Measurements from ENCODE around the gene STON1. TPM values are rescaled to one million over a fixed set of nuclear protein-coding genes. Genes with fewer than 3 reads are reported as not detected.
"Not testable (repeated sequence)": the region's sequence is repeated elsewhere in the genome, so short reads cannot be mapped to it uniquely, and the experiment has no call there.

STON1 gene
- polyA plus RNA-seq, 1 donor from 2014 or later: 2.8 TPM

DNA sequence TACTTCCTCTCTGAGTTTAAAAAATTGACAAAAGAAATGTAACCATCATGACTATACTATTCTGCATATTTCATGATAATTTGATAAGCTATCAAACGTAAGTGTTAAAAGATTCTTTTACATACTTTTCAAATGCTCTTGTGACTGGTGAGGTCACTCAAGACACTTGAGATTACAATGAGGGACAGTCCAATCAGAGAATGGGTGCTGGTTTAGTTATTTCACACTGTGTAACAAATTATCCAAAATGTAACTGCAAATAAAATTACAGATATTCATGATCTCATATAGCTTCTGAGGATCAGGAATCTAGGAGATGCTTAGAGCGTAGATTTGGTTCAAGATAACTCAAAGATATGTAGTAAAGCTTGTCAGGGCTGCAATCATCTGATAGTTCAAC is 83.3 kb downstream of the STON1 start:
- Histone ChIP-seq H3K79me2 (replicated peaks; ENCODE audit: insufficient read depth, low read length) (no peaks in the 10 kb centered on the region), H3K4me2 (ENCODE audit: low read length) (no peak overlapping the region), H3K9ac (ENCODE audit: low read length) (no peak overlapping the region)

GRCh38 chr2:48614581-48614980 is 84.6 kb downstream of the STON1 start:
- not testable (repeated sequence) for H3K79me2 ChIP-seq (replicated peaks; ENCODE audit: insufficient read depth, low read length); H3K27me3 ChIP-seq (ENCODE audit: insufficient read depth, low read depth, low read length); H3K4me3 ChIP-seq (ENCODE audit: low read length); H3K9me2 ChIP-seq (ENCODE audit: insufficient read depth, low read length); H4K20me1 ChIP-seq (ENCODE audit: insufficient read depth); H3F3A ChIP-seq (ENCODE audit: insufficient read depth, low read length, poor library complexity, severe bottlenecking); H3K9me3 ChIP-seq (ENCODE audit: low read length); H3K27ac ChIP-seq (ENCODE audit: low read length); H3K9ac ChIP-seq (ENCODE audit: low read length); H3K4me2 ChIP-seq (ENCODE audit: low read length); H3K36me3 ChIP-seq (ENCODE audit: insufficient read depth, low read length); H2AFZ ChIP-seq (ENCODE audit: low read depth, low read length)

More for the DNA sequence above, 83.3 kb downstream of the STON1 start:
- H3F3A ChIP-seq (ENCODE audit: insufficient read depth, low read length, poor library complexity, severe bottlenecking): no peaks in the 10 kb centered on the region
- H2AFZ ChIP-seq (ENCODE audit: low read depth, low read length): no peak overlapping the region
- H3K27me3 ChIP-seq (ENCODE audit: insufficient read depth, low read depth, low read length): no peaks in the 10 kb centered on the region
- no peaks in the 10 kb centered on the region for H3K36me3 ChIP-seq (ENCODE audit: insufficient read depth, low read length)
- no peaks in the 10 kb centered on the region for H4K20me1 ChIP-seq (ENCODE audit: insufficient read depth)
- TF ChIP-seq EP300 (conservative IDR thresholded peaks at IDR 0.05; ENCODE audit: poor library complexity, severe bottlenecking): no peak
- TF ChIP-seq, protein P1, sequence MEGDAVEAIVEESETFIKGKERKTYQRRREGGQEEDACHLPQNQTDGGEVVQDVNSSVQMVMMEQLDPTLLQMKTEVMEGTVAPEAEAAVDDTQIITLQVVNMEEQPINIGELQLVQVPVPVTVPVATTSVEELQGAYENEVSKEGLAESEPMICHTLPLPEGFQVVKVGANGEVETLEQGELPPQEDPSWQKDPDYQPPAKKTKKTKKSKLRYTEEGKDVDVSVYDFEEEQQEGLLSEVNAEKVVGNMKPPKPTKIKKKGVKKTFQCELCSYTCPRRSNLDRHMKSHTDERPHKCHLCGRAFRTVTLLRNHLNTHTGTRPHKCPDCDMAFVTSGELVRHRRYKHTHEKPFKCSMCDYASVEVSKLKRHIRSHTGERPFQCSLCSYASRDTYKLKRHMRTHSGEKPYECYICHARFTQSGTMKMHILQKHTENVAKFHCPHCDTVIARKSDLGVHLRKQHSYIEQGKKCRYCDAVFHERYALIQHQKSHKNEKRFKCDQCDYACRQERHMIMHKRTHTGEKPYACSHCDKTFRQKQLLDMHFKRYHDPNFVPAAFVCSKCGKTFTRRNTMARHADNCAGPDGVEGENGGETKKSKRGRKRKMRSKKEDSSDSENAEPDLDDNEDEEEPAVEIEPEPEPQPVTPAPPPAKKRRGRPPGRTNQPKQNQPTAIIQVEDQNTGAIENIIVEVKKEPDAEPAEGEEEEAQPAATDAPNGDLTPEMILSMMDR (IDR thresholded peaks at IDR 0.05; ENCODE audit: poor library complexity, severe bottlenecking): no peak
- no peak for TF ChIP-seq EZH2 (IDR thresholded peaks at IDR 0.05; ENCODE audit: borderline replicate concordance, insufficient read depth, low read length, poor library complexity, severe bottlenecking)
- no peak for TF ChIP-seq MXI1 (conservative IDR thresholded peaks at IDR 0.05; ENCODE audit: poor library complexity, severe bottlenecking)
- no peak for TF ChIP-seq RAD21 (conservative IDR thresholded peaks at IDR 0.05)
- TF ChIP-seq SMC3 (conservative IDR thresholded peaks at IDR 0.05; ENCODE audit: poor library complexity): no peak
- no peak for TF ChIP-seq POLR2AphosphoS5 (IDR thresholded peaks at IDR 0.05)
- no peak for TF ChIP-seq TAF1 (IDR thresholded peaks at IDR 0.05; ENCODE audit: low read depth)
- TF ChIP-seq, protein P2, sequence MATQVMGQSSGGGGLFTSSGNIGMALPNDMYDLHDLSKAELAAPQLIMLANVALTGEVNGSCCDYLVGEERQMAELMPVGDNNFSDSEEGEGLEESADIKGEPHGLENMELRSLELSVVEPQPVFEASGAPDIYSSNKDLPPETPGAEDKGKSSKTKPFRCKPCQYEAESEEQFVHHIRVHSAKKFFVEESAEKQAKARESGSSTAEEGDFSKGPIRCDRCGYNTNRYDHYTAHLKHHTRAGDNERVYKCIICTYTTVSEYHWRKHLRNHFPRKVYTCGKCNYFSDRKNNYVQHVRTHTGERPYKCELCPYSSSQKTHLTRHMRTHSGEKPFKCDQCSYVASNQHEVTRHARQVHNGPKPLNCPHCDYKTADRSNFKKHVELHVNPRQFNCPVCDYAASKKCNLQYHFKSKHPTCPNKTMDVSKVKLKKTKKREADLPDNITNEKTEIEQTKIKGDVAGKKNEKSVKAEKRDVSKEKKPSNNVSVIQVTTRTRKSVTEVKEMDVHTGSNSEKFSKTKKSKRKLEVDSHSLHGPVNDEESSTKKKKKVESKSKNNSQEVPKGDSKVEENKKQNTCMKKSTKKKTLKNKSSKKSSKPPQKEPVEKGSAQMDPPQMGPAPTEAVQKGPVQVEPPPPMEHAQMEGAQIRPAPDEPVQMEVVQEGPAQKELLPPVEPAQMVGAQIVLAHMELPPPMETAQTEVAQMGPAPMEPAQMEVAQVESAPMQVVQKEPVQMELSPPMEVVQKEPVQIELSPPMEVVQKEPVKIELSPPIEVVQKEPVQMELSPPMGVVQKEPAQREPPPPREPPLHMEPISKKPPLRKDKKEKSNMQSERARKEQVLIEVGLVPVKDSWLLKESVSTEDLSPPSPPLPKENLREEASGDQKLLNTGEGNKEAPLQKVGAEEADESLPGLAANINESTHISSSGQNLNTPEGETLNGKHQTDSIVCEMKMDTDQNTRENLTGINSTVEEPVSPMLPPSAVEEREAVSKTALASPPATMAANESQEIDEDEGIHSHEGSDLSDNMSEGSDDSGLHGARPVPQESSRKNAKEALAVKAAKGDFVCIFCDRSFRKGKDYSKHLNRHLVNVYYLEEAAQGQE (IDR thresholded peaks at IDR 0.05; ENCODE audit: borderline replicate concordance): no peak
- H3K9me2 ChIP-seq (ENCODE audit: insufficient read depth, low read length): no peaks in the 10 kb centered on the region
- no peaks in the 10 kb centered on the region for H3K9me3 ChIP-seq (ENCODE audit: low read length)
- no peak overlapping the region for H3K27ac ChIP-seq (ENCODE audit: low read length)
- no peak overlapping the region for H3K4me3 ChIP-seq (ENCODE audit: low read length)

- no peak within 1 kb of the TSS for H3K9ac ChIP-seq (ENCODE audit: low read length)
- no peaks in the 10 kb centered on the region for H3K9me3 ChIP-seq (ENCODE audit: low read length)
- no peaks in the 10 kb centered on the region for H3K9me2 ChIP-seq (ENCODE audit: insufficient read depth, low read length)
- H3K27me3 ChIP-seq (ENCODE audit: insufficient read depth, low read depth, low read length): no peaks in the 10 kb centered on the region
- H2AFZ ChIP-seq (ENCODE audit: low read depth, low read length): no peak within 1 kb of the TSS
- TF ChIP-seq MXI1 (conservative IDR thresholded peaks at IDR 0.05; ENCODE audit: poor library complexity, severe bottlenecking) (no peak), POLR2AphosphoS5 (IDR thresholded peaks at IDR 0.05) (no peak), RAD21 (conservative IDR thresholded peaks at IDR 0.05) (no peak), EZH2 (IDR thresholded peaks at IDR 0.05; ENCODE audit: borderline replicate concordance, insufficient read depth, low read length, poor library complexity, severe bottlenecking) (no peak), EP300 (conservative IDR thresholded peaks at IDR 0.05; ENCODE audit: poor library complexity, severe bottlenecking) (no peak), TAF1 (IDR thresholded peaks at IDR 0.05; ENCODE audit: low read depth) (no peak), SMC3 (conservative IDR thresholded peaks at IDR 0.05; ENCODE audit: poor library complexity) (no peak)
- TF ChIP-seq, protein P2 (IDR thresholded peaks at IDR 0.05; ENCODE audit: borderline replicate concordance): no peak
- TF ChIP-seq, protein P1 (IDR thresholded peaks at IDR 0.05; ENCODE audit: poor library complexity, severe bottlenecking): no peak
- no peaks in the 10 kb centered on the region for H3K36me3 ChIP-seq (ENCODE audit: insufficient read depth, low read length)
- no peaks in the 10 kb centered on the region for H4K20me1 ChIP-seq (ENCODE audit: insufficient read depth)
- H3K4me2 ChIP-seq (ENCODE audit: low read length): no peak within 1 kb of the TSS
- H3K27ac ChIP-seq (ENCODE audit: low read length): no peak within 1 kb of the TSS
- no peaks in the 10 kb centered on the region for H3F3A ChIP-seq (ENCODE audit: insufficient read depth, low read length, poor library complexity, severe bottlenecking)
- no peak within 1 kb of the TSS for H3K4me3 ChIP-seq (ENCODE audit: low read length)
- no peaks in the 10 kb centered on the region for H3K79me2 ChIP-seq (replicated peaks; ENCODE audit: insufficient read depth, low read length)
Measured at GRCh38 chr2:48617618-48618017, 87.7 kb downstream of the STON1 start, which contains the start of gene GTF2A1L. Gene GTF2A1L, plus strand, starts transcription at chr2:48617856. Its CDS starts 19 bp downstream, at chr2:48617875.

Data from neural cell (in vitro differentiated cells).